IPS DF 4.7 (cell line): ENCODE measurements around the gene DYNC1I1.

ENCODE experiments used
- DNase-seq: peaks from one replicate; pipeline ENCODE4 v3.0.0-alpha.2; 2013; ENCODE audit warnings: low spot score; ENCODE audit errors: extremely low read depth

DYNC1I1 gene

DNA sequence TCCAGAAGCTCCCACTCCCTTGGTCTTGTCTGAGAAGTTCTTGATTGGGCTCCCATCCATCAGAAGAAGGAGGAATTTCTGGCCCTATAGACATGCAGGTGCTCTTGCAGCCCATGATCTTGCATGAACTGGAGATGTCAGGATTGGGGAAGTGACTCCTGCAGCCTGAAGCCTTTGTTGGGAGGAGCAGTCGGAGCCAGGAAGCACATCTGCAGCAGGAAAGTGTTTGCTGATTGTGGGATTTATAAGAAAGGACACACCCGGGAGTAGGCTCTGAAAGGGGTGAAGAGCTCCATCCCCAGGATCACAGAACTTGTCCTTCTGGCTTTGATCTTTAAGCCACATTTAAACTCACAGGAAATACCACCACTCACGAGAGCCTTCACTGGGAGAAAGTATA, 185.2 kb downstream of the DYNC1I1 start:
- DNase-seq = no peak

- DNase-seq = no peak
These were observed 188.4 kb downstream of the DYNC1I1 start for GRCh38 chr7:95960706-95961244.

- DNase-seq = no peak
These were observed 191.2 kb downstream of the DYNC1I1 start for GRCh38 chr7:95963446-95963990.

- DNase-seq = no peak
These were observed 199.4 kb downstream of the DYNC1I1 start for GRCh38 chr7:95971716-95972115.

GRCh38 chr7:95972523-95972922, 200.2 kb downstream of the DYNC1I1 start:
- DNase-seq = no peak

DNA sequence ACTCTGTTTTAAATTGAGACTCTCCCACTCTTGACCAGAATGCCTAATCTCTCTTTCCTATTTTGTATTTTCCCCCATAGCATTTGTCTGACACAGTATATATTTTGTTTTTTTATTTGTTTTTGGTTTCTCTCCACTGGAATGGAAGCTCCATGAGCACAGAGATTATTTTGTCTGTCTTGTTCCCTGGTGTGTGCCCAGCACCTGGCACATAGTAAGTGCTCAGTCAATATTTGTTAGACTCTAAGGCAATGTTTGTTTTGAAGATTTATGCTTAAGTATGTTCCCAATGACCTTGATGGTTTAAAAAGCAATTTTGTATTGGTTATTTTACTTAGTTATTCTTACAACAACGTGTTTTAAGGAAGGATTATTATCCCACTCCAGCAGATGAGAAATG, 201.8 kb downstream of the DYNC1I1 start:
- no peak for DNase-seq

DNA sequence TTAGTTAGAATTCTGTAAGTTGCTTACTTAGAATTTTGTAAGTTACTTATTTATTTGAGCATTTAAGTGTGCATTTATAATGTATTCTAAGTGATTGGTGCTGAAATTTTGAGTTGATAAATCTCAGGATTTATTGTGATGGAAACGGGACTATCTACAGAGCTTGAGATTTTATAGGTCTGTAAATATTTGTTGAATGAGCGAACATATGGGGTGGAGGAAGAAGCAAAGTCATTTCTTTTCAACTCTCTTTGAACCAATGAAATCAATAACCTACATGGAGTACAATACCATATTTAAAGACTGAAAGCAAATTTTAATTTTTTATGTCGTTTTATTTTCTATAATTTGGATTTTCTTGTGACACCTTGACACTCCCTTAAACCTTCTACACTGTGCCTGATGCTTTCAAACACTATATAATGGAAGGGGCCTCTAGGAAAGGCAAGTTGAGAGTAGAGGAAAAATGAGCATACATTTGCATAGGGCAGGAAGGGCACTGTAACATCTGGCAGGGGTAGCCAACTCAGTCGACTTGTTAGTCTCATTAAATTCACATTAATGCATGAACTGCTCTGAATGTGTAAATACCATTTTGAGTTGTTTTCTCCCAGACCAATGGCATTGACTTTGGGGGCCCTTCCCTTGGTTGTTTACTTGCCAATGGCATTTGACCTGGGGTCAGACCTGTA, 204.2 kb downstream of the DYNC1I1 start:
- DNase-seq = no peak

DNA sequence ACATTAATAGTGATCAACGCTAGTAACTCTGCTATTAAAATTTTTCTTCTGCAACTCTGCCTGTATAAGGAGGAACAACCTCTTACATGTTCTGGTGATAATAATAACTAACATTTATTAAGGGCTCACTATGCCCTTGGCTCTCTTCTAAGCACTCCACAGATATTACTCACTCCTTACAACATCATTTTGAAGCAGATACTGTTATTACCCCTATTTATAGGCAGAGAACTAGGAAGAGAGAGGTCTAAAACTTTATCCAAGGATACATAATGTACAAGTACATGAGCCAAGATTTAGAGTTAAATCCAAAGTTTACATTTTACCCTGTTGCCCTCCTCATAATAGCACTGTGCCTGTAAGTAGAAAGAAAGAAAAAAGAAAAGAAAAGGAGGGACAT, 205.6 kb downstream of the DYNC1I1 start:
- no peak for DNase-seq

DNA sequence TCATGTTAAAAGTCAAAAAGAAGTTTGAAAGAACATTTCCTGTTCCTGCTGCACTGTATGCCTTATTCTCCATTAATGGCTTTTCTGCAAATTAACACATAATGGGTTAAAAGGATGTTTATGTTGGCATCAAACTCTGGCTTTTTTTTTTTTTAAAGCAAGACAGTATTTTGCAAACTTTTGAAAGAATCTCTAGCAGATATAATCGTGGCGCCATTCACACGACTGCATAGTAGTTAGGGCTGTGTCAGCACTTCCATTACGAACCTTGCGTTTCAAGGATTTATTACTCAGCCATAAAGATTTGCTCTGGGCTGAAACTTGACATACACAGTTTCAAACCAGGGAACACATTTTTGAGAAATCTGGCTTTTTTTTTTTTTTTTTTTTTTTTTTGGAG, 207.8 kb downstream of the DYNC1I1 start:
- no peak for DNase-seq

- DNase-seq = no peak
These were observed 208.4 kb downstream of the DYNC1I1 start for GRCh38 chr7:95980706-95981105.

DNA sequence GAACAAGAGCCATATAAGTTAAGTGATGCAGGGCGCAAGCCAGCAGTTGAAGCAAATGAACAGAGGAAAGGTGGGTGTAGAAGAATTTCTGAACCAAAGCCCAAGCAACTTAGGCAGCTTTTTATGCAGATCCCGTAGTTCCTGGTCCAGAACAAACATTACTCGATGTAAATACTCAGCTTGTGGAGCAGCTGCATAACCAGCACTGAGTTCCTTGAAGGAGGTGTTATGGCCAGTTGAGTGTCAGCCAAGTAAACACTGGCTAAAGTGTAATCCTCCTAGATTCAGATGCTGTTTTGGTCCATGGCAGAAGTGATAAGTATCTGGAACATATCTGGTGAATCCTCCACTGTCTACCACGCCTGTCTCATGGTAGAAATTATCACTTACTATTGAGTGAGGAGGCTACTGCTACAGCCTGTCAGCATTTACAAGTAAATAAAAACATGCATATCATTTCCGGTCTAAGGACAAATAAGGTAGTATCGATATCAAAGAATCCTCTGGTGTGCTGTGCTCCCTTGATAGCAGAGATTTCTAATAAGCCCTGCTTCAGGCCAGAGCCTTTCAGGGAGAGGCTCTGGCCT, 213.9 kb downstream of the DYNC1I1 start:
- no peak for DNase-seq

GRCh38 chr7:95989301-95989700, 216.9 kb downstream of the DYNC1I1 start:
- DNase-seq = no peak

- no peak for DNase-seq
These were observed 221.0 kb downstream of the DYNC1I1 start for GRCh38 chr7:95993380-95993779.

- DNase-seq = no peak
These were observed 223.8 kb downstream of the DYNC1I1 start for GRCh38 chr7:95996174-95996573.

DNA sequence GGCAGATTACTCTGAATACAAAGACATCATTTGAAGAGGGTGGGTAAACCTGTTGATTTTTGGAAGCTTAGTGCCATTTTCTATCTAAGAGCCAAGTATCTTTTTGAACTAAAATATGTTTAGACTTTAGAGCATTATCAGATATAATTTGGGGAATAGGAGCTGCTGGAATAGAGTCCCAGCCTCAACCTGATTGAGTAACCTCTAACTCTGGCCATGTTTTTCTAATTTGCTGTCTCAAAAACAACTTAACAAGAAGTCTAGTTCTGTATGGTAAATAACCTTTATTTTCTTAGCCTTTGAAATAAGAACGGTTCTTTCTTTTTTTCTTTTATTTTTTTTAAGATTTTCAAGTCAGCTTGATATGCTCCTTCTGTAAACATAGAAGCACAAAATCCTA, 224.5 kb downstream of the DYNC1I1 start:
- DNase-seq = no peak

- no peak for DNase-seq
These were observed 225.3 kb downstream of the DYNC1I1 start for GRCh38 chr7:95997632-95998031.

DNA sequence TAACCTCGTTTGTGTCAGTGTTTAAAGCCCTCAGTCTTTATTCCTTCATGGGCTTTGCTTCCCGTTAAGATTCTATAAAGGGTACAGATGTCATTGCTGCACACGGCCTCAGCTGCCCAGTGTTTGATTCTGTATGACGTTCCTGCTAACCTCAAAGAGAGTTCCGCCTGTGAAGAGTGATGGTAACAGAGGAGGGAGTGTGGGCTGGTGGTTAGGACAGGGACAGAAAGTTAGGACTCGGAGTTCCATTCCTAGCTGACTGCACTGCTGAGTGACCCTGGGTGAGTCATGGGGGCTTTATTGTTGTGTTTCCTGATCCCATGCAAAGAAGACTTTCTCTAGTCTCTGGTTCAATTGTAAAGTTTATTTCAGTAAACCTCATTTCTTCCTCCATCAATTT, 227.1 kb downstream of the DYNC1I1 start:
- DNase-seq = no peak

DNA sequence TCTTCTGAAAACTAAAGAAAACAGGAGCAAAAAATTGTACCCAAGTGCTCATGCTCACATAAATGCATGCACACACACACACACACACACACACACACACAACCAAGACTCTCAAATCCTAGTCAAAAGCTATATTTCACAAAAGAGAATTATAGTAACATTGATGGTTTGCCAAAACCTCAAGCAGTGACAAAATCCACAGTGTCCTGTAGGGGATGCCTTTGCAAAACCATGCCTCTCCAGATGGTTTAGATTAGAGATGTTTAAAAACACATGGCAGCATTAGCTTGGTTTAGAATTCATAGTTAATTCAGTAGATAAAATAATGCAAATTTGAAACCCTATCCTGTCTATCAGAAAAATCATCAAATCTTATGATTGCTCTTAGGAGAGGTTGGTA, 232.2 kb downstream of the DYNC1I1 start:
- DNase-seq = no peak

GRCh38 chr7:96005271-96005670, 232.9 kb downstream of the DYNC1I1 start:
- DNase-seq = no peak

- DNase-seq = no peak
These were observed 236.8 kb downstream of the DYNC1I1 start for GRCh38 chr7:96009148-96009547.

- no peak for DNase-seq
These were observed 241.5 kb downstream of the DYNC1I1 start for GRCh38 chr7:96013836-96014235.

DNA sequence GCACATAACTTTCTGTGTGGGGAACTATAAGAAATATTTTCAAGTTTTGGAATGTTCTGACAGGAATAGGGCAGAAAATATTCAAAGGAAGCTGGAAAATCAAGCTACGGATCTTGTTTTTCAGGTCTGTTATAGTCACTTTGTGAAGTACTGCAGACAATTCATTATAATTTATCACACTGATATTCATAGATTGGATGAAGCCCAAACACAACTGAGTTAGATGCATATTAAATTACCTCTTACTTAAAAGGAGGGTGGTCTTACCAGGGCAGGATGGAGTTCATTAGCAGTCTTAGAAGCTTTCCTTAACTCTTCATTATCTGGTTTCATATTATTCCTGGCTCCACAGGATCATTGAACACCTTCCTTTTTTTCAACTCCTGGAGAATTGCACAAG, 242.3 kb downstream of the DYNC1I1 start:
- no peak for DNase-seq

GRCh38 chr7:96016056-96016586, 243.8 kb downstream of the DYNC1I1 start:
- DNase-seq = no peak
